HG03439 (cell line): Measurements from ENCODE around the gene TAPT1.
"Not testable (repeated sequence)": the region's sequence is repeated elsewhere in the genome, so short reads cannot be mapped to it uniquely, and the experiment has no call there.

Source experiments
- ATAC-seq: cut with Tn5 transposase; IDR thresholded peaks from one replicate; pipeline ENCODE4 v1.9.1; 2021; ENCODE audit warnings: mild to moderate bottlenecking, moderate library complexity; ENCODE audit not compliant: unreplicated experiment

The TAPT1 gene

DNA sequence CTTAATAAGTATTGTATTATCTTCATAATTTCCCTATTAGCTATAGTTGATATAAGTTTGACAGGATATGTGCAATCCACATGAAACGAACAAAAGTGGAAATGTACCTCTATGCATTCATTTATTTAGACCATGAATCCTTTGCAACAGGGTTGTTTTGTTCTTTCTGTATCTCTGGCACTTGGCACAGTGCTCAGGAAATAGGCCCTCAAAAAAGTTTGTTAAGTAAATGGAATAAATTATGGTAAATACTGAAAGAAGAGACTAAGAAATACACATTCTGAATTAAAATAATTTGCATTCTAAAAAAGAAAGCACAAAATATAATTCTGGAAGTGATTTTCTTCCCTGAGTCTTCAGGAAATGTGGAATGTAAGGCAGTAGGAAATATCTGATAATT lies 39.3 kb downstream of the TAPT1 start:
- no peak for ATAC-seq

DNA sequence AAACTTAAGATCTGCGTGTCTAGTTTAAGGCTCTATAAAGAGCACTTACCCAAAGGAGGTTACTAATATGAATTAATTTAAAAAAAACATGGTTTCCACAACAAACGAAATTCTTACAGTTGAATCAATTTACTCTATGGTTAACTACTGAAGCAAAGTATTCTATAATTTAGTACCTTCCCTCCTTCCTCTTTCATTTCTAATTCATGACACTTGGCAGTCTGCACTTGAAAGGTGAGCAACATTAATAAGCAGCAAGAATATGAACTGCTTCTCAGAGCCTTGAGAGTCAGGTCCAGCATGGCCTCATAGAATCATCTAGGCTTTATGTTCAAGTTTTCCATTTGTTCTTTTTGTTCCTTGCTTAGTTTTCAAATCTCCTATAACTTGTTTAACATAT lies 42.7 kb downstream of the TAPT1 start:
- no peak for ATAC-seq

DNA sequence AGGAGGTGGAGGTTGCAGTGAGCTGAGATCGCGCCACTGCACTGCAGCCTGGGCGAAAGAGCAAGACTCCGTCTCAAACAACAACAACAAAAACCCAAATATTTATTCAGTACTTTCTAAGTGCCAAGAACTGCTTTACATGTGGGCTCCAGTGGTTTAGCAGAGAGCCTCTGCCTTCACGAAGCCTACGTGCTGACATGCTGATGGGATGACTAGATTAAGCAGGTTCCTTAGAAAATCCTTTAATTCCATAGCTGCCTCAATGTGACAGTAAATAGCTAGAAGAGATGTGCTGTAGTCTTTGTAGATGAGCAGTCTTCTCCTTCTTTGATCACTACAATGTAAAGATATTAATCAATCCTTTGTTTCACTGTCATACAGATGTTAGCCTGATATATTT lies 49.6 kb downstream of the TAPT1 start:
- ATAC-seq = no peak

DNA sequence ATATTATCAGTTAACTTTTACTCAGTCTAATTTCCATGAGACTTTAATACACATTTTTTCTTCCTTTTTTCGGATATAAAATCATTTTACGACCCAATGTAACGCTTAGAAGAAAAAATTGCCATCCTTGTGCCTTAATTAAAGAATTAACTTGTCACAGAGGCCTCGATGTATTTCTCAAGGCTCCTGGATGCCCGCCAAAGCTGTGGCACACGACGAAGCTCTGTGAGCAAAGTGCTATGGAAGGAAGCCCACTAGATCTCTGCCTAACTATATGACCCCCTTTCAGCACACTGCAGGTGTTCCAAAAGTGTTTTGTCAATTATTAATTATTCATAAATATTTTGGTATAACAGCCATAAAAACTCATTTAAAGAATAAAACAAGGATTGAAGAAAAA lies 54.4 kb downstream of the TAPT1 start:
- ATAC-seq = no peak

DNA sequence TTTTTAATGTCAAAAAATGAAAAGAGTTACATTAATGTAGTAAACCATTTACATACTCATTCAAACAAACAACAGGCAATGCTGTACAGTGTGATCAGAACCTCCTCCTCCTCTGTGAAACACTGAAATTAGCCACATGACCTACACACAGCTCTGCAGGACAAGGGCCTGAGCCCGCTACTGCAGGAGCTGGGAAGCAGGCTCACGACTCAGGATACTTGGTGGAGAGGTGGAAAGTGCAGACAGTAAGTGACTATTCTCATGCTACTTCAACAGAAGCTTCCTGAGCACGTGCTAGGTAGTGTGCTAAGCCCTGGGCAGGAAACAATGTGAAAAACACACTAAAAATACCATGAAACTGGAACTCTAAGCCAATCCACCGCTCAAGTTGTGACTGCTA lies 56.8 kb downstream of the TAPT1 start:
- no peak for ATAC-seq

DNA sequence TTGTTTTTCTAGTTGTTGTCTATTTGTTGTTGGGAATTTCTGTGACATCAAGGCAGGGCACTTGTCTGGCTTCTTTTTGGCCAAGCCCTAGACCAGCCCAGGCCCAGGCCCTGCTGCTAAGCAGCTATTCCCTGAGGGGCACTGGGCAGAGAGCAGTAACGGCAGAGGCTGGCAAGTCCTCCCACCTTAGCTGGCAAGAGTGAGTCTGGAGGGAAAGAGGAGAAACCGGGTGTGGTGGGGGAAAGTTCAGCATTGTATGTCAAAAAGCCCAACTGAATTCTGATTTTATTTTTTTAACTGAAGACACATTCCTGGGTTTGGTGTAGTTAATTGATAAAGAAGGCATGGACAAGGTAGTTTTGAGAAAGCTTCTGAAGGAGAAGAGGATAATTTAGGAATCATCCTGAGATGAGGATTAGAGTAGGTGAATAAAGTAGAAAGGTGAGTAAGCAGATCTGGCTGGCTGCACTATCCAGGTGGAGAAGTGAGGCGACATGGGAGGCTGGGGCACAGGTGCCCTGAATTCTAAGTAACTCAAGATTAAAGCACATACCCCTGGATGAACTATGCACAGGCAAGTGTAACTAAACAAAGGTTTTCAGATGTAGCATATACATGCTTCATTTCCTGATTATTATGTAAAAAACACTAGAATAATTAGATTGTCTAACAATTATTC lies 57.4 kb downstream of the TAPT1 start:
- ATAC-seq = no peak

DNA sequence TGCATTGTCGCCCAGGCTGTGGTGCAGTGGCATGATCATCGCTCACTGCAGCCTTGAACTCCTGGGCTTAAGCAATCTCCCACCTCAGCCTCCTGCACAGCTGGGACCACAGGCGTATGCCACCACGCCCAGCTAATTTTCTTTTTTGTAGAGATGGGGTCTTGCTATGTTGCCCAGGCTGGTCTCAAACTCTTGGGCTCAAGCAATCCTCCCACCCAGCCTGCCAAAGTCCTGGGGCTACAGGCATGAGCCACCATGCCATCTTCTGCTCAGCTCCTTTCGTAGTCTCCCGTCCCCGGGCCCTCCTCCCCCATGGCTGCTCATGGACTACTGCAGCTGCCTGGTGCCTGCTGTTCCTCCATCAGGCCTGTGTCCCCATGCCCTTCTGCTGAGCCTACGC lies 58.1 kb downstream of the TAPT1 start:
- ATAC-seq = no peak

DNA sequence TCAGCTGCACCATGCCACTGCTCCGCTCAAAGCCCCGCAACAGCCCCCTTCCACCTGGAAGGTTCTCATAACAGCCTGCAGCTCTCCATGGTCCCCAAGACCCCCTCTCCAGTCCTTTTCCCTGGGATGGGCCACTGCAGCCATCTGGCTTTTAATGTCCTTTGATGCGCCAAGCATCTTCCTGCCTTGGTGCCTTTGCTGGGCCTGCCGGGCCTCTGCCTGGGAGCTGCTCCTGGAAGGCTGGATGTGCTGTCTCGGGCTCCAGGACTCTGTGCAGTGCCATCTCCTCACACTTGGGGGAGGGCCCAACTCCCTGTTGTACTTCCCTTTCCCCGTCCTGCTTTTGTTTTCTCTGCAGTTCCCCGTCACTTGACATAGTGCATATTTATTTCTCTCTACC lies 60.3 kb downstream of the TAPT1 start:
- ATAC-seq = no peak

DNA sequence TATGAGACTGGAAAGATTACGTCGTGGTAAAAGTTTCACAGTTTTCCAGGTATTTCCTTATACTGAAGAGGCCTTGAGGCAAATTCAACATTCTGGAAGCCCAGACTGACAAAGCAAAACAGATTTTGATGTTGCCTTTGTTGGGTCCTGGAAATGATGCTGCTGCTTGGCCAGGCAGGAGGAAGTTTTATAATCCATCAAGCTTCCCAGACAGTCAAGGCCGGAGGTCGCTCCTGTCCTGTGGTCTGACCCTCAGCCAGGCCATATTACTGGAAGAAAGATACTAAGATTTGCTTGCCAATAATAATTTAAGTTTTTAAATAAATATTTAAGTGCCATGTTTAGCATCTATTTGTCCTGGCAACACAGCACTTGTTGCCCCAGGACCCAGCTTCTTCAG lies 63.4 kb downstream of the TAPT1 start:
- ATAC-seq = no peak

DNA sequence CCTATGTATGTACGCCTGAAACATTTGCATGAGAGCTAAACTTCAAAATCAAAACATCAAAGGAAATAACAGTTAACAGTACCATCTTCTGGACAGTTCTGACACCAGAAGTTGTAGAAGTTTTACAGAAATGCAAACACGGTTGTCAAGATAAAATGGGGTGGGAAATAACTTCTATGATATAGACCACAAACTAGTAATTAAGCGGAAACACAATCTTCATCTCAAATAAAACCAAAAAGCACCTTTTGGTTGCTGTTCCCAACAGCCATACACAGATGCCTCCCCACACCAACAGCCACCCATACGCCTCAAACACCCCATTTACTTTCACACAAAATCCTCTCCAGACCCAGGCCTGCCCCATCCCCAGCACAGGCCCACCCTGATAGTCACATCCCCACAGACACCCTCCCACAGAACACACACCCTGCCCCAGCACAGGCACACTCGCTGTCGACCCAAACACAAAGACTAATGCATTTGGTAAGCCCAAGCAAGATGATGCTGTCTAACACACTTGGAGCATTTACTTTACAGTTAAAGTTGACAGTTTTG lies 64.3 kb downstream of the TAPT1 start:
- no peak for ATAC-seq

DNA sequence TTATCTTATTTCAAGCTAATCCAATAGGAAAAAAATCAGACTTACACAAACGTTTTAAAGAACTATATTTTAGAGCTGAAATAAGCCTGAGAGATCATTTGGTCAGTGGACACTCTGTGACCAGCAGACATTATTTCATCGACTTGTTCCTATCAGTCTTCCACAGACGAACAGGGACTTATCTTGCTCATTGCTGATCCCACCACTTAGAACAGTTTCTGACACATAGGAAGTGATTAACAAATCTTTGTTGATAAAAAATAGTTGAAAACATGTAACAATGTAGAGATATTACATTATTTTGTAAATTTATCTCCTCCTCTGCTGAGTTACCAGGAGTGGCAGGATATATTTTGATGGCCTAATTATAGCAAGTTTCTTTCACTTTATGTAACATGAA lies 65.8 kb downstream of the TAPT1 start:
- no peak for ATAC-seq

DNA sequence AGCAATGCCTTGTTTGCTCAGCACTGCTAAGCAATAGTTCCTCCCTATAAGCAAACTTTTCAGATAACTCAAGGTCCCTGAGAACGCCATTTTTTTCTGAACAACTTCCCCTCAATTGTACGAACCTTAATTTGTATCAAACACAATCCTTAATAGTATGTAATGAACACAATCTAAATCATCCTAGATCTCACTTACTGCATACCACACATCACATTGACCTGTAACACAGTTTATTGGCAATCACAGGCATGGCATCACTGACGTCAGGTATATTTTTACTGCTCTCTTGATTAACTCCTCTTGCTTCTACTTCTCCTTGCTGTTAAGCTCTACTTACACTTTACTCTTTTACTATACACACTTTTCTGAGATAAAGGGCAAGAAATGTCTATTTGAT lies 67.0 kb downstream of the TAPT1 start:
- ATAC-seq = no peak

DNA sequence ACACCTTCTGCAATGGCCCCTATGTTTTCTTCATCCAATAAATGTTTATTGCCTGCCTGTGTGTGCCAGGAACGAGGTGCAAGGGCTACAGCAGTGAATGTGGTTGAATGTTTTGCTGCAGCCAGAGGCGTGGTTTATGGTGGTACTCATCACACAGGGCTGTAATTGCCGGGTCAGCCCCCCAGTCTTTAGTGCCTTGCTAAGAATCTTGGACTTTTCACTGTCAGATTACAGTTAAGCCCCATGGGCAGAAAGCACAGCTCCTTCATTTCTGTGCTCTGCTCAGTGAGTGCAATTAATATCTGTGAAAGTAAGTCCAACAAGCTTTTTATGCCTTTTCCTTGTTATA lies 67.8 kb downstream of the TAPT1 start:
- no peak for ATAC-seq

DNA sequence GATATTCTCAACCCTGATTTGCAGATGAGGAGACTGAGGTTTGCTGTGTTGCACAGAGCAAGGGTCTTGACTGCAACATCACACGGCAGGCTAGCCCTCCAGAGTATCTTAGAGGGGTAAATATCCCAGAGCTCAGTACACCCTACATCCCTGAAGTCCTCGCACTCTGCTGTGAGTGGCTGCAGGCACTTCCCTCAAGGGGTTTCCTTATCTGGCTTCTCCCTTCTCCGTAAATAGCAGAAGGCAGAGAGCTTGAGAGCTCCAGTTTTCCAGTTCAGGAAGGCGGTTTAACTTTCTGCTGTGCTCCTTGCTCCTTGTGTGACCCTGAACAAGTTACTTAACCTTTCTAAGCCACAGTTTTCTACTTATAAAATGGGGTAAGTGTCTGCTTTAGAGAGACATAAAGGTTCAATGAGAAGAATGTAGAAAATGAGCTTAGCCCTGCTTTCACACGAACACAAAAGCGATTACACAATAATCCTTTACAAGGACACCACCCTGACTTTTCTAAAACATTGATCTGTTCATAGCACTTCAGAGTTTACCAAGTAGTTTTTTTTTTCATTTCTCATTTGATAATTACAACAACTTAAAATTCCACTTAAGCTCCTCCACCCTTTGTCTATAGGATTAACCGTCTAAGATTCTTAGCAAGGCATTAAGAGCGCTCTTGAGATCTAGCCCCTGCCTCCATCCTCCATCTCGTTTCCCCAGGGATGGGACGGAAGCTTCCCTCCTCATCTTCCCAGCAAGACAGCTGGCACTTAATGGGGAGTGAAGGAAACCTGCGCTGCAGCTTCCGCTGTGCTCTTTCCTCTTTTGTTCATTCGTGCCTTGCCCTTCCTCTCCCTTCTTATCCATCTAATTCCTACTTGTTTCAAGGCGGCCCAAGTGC lies 68.4 kb downstream of the TAPT1 start:
- no peak for ATAC-seq

DNA sequence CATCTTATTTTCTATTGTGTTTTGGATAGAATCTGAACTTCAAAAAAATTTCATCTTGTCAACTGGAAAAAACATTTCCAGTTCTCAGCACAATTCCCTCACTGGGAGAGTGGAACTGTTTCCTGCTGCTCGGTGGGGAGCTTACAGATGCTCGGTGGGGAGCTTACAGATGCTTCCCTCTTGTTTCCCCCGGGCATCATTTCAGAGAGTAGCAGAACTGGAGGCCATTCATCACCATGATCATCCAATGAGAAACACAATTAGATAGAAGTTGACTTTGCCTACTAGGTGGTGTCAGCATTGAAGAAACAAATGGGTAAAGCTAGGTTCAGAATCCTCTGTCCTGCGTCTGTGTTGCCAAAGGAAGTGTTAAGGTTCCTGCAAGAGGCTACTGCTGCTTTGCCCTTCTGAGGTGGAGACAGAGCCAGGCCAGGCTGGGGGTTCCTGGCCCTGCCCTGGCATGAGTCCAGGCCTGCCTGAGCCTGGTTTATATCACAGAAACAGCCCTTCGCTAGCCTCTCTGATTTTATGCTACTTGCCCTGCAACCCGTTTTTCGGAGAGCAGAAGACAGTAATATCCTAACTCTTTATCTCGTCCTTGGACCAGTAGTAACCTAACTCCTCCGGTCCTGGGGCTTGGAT lies 70.6 kb downstream of the TAPT1 start:
- ATAC-seq = no peak

DNA sequence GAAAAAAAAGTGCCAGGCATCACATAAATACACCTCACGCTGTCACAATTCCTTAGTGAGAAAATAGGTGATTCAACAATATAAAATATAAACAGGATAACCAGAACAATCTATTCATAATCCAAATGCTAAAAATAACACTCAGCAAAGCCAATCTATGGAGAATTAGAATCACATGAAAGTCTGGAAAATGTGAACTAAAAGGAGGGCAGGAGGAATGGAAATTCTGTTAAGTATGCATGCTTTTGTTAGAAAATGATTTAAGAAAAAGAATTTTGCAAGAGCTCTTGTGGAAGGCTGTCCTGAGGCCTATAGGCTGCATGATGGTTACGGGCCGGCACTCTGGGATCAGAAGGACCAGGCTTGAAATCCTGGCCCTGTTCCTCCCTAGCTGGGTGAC lies 71.8 kb downstream of the TAPT1 start:
- no peak for ATAC-seq

DNA sequence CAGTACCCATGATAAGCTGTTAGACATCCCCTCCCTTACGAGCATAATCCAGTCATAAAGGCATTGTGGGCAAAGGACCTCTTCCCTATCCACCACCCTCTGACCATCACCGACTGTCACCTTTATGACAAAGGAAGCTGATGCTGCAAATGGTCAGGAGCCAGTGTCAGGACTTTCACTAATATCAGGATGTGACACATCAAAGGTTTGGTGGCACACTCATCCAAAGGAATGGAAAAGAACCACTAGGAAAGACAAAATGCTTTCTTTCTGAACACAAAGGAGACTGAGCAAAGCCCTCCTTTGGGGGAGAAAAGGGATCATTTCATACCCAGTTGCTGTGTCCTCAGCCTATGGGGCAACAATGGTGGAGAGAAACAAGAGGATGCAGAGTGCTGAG lies 75.6 kb downstream of the TAPT1 start:
- no peak for ATAC-seq

DNA sequence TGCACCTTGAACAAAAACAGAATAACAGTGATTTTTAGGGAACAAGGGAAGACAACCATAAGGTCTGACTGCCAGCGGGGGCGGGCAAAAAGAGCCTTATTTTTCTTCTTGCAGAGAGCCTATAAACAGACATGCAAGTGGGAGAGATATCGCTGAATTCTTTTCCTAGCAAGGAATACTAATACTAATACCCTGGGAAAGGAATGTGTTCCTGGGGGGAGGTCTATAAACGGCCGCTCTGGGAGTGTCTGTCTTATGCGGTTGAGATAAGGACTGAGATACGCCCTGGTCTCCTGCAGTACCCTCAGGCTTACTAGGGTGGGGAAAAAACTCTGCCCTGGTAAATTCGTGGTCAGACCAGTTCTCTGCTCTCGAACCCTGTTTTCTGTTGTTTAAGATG lies 81.4 kb downstream of the TAPT1 start:
- not testable (repeated sequence) for ATAC-seq

DNA sequence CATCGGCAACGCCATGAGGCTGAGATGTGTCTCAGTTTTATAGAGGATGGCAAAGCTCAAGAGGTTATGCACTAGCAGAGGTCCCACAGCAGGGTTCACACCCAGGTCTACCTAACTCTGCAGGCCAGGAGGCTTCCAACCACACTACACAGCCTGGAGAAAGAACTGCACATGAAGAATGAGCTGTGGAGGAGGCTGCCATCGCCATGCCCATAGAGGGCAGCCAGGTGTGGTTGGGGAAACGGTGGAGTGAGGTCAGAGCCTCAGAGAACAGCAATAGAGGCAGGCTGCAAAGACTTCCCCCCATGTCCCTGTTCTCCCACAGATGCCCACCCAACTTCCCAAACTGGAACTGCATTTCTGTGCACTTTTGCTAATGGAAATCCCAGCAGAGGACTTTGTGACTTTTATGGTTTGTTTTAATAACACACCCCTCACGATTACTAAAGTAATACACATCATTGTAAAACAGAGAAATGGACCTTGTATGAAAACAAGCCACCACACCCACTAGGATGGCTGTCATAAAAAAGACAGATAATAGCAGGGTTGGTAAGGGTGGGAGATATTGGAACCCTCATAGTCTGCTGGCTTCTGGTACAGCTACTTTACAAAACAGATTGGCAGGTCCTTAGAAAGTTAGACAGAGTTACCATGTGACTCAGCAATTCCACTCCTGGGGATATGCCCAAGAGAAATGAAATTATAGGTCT lies 83.5 kb downstream of the TAPT1 start:
- ATAC-seq = no peak

DNA sequence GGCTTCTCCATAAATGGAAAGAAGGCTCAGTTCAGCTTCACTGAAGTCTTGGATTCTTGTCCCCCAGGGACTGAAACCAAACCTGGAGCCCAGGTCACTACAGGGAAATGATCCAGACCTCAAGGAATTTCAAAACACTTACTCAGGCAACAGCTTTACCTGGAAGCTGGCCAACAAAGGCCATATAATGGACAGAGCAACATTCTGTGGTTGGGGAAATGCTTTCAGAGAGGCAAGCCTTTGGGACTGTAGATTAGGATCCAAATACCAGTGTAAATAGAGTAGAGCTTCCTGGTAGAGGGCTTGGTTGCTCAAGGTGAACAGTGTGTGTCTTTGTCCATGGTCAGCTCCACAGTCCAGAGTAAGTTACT lies 85.4 kb downstream of the TAPT1 start:
- no peak for ATAC-seq

DNA sequence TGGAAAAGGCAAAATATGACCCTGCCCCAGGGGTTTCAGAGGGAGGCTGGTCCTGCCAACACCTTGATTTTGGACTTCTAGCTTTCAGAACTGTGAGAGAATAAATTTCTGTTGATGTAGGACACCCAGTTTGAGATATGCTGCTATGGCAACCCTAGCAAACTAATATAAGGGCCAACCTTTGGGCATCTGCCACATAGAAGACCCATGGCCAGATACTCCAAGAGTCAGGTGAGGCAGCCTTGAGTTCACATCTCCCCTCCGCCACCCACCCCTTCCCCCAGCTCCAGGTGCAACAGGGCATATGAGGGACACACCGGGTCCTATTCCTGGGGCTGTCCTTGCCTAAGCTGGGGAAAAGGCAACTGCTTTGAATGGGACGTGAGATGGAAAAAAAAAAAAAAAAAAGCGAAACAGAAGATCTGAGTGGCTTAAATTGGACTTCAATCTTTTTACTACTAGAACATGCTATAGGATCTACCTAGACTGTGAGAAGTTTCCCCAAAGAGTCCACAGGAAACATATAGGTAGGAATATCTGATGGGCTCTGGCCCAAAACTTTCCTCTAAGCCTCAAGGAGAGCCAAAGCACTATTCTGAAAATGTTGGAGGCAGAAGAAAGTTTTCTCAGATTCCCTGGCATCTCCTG lies 85.9 kb downstream of the TAPT1 start:
- ATAC-seq = no peak
